CD4-positive, alpha-beta T cell (primary cell): ENCODE measurements around the gene MYO7B. TPM values are rescaled to one million over a fixed set of nuclear protein-coding genes. Genes with fewer than 3 reads are reported as not detected.

Source experiments
- ATAC-seq: fragments of 200-7000 bp; cut with Tn5 transposase; one replicate; pipeline ENCODE4 v1.10.0; 2022; ENCODE audit warnings: mild to moderate bottlenecking; ENCODE audit not compliant: poor library complexity
- CTCF ChIA-PET: fragments of 350-600 bp; sonication (Branson Sonifier 250); formaldehyde crosslinking; loops from one replicate; lab custom pipeline; 2021; ENCODE audit warnings: antibody characterized with exemption, inconsistent platforms; lab: Charles Lee
- POLR2A ChIA-PET: fragments of 350-600 bp; sonication (Branson Sonifier 250); formaldehyde crosslinking; loops from one replicate; lab custom pipeline; 2021; ENCODE audit warnings: antibody characterized with exemption, inconsistent platforms; lab: Charles Lee
- DNase-seq, 14 experiments: peaks; one replicate each; pipeline ENCODE4 v3.0.0-alpha.2; 2013 to 2020; ENCODE audit warnings: mixed read lengths in 2 of 14
- H3K27ac ChIP-seq, 2 donors: one replicate each; pipeline versions ENCODE4 v1.5.1 to v1.7.0; 2013; ENCODE audit warnings: low read length in 2 of 2, low read depth in 1 of 2, mild to moderate bottlenecking in 1 of 2
- H3K27me3 ChIP-seq, 2 experiments: 1 replicate in 1 of 2; 2 replicates in 1 of 2; pipeline versions ENCODE4 v1.6.1 to v1.7.0; 2013; ENCODE audit warnings: low read length in 2 of 2, control low read depth in 1 of 2, mild to moderate bottlenecking in 1 of 2, moderate library complexity in 1 of 2; ENCODE audit not compliant: insufficient read depth in 2 of 2, control insufficient read depth in 1 of 2
- H3K36me3 ChIP-seq: one replicate; pipeline ENCODE4 v1.6.1; 2013; ENCODE audit warnings: low read length, control low read depth; ENCODE audit not compliant: insufficient read depth
- H3K4me1 ChIP-seq: one replicate; pipeline ENCODE4 v1.6.1; 2013; ENCODE audit warnings: low read length, control low read depth; ENCODE audit not compliant: insufficient read depth
- H3K4me3 ChIP-seq: one replicate; pipeline ENCODE4 v1.5.1; 2013; ENCODE audit warnings: mild to moderate bottlenecking, low read length, moderate library complexity
- H3K9me3 ChIP-seq, 2 experiments: 1 replicate in 1 of 2; 2 replicates in 1 of 2; pipeline versions ENCODE4 v1.6.1 to v1.7.0; 2013; ENCODE audit warnings: low read length in 2 of 2, mild to moderate bottlenecking in 2 of 2, control low read depth in 1 of 2, moderate library complexity in 1 of 2; ENCODE audit not compliant: control insufficient read depth in 1 of 2, insufficient read depth in 1 of 2
- H3K27ac Mint-ChIP-seq: one replicate; pipeline ENCODE4 v1.8.0; 2020; ENCODE audit warnings: mixed read lengths
- H3K27me3 Mint-ChIP-seq: one replicate; pipeline ENCODE4 v1.8.0; 2021; ENCODE audit warnings: mixed read lengths
- H3K36me3 Mint-ChIP-seq: one replicate; pipeline ENCODE4 v1.8.0; 2021; ENCODE audit warnings: low read depth, mixed read lengths
- H3K4me1 Mint-ChIP-seq: one replicate; pipeline ENCODE4 v1.8.0; 2021; ENCODE audit warnings: low read depth, mixed read lengths
- H3K4me3 Mint-ChIP-seq: one replicate; pipeline ENCODE4 v1.8.0; 2020; ENCODE audit warnings: mild to moderate bottlenecking, mixed read lengths
- H3K9me3 Mint-ChIP-seq: one replicate; pipeline ENCODE4 v1.8.0; 2020; ENCODE audit warnings: mixed read lengths
- CTCF ChIP-seq: fragments of 200-600 bp; IDR thresholded peaks from one replicate; pipeline ENCODE4 v1.8.0; 2022; ENCODE audit warnings: antibody characterized with exemption, mild to moderate bottlenecking
- intact Hi-C, 2 experiments: fragments of 100-400 bp; cut with DNase I in 1 of 2; cut with micrococcal nuclease in 1 of 2; formaldehyde crosslinking; loops; one replicate each; pipeline versions ENCODE4 v1.15.1 to v1.9.0; 2023 to 2025; cut with DNase I, micrococcal nuclease
- total RNA-seq, 174 experiments: library from RNA in 2 of 174; stranded (reverse) in 2 of 174; gene quantifications; one replicate each; pipeline ENCODE4 v1.2.3 and lab custom pipeline; 2021 to 2026

MYO7B gene
- total RNA-seq, 2 experiments from 2014 or later, result 0.05 to 0.14 TPM

GRCh38 chr2:127614731-127615130, 79.2 kb downstream of the MYO7B start:
- H3K27ac Mint-ChIP-seq, result peak overlapping the region; percentile 77
- peaks cover 0 to 2% of the 10 kb centered on the region in 2 experiments for H3K27me3 ChIP-seq
- DNase-seq (no peak), ATAC-seq (no peak)
- no peak overlapping the region for H3K4me3 ChIP-seq
- peaks cover 3% of the 10 kb centered on the region for H3K4me1 ChIP-seq
- no peak for TF ChIP-seq CTCF
- H3K9me3 Mint-ChIP-seq, result peaks cover 6% of the 10 kb centered on the region
- no peaks in the 10 kb centered on the region for H3K36me3 Mint-ChIP-seq
- CTCF ChIA-PET, result interaction anchor here (1.3 kb wide), 1 partner anchor 35 kb away, joined by 3 read pairs; no protein-coding TSS in a partner anchor
- no peak overlapping the region for H3K27ac ChIP-seq
- H3K9me3 ChIP-seq, result peaks cover 9 to 19% of the 10 kb centered on the region in 2 experiments
- H3K4me1 Mint-ChIP-seq, result peaks cover 32% of the 10 kb centered on the region
- intact Hi-C loops, result no loop called here
- no peaks in the 10 kb centered on the region for H3K36me3 ChIP-seq
- H3K27me3 Mint-ChIP-seq, result no peaks in the 10 kb centered on the region
- peak overlapping the region; percentile 25 for H3K4me3 Mint-ChIP-seq
- POLR2A ChIA-PET, result interaction anchor here (1.0 to 1.6 kb wide), 2 partner anchors 22 to 87 kb away, joined by 3 to 8 read pairs; partner anchors contain the start of gene SFT2D3

GRCh38 chr2:127615511-127616166, 80.2 kb downstream of the MYO7B start:
- Histone ChIP-seq H3K36me3 (no peaks in the 10 kb centered on the region), H3K27ac (no peak overlapping the region), H3K27me3 (peaks cover 0 to 2% of the 10 kb centered on the region in 2 experiments), H3K4me3 (no peak overlapping the region), H3K4me1 (peaks cover 3% of the 10 kb centered on the region), H3K9me3 (peaks cover 9 to 22% of the 10 kb centered on the region in 2 experiments)
- ATAC-seq, result peak; percentile 32
- intact Hi-C loops, result no loop called here
- Mint-ChIP-seq H3K4me3 (peak overlapping the region; percentile 21), H3K27ac (peak overlapping the region; percentile 77), H3K27me3 (no peaks in the 10 kb centered on the region), H3K36me3 (no peaks in the 10 kb centered on the region), H3K9me3 (peaks cover 6% of the 10 kb centered on the region), H3K4me1 (peaks cover 32% of the 10 kb centered on the region)
- peak in 2 of 14 experiments; percentile 32 to 46 for DNase-seq
- POLR2A ChIA-PET, result interaction anchor here (0.9 to 1.2 kb wide), 2 partner anchors 24 to 27 kb away, joined by 3 to 4 read pairs; no protein-coding TSS in a partner anchor
- CTCF ChIA-PET, result interaction anchor here (1.2 kb wide), 1 partner anchor 24 kb away, joined by 4 read pairs; no protein-coding TSS in a partner anchor
- TF ChIP-seq CTCF, result no peak

- no peak for ATAC-seq
- Mint-ChIP-seq H3K27ac (no peak overlapping the region), H3K4me3 (no peak overlapping the region), H3K4me1 (peaks cover 32% of the 10 kb centered on the region), H3K27me3 (no peaks in the 10 kb centered on the region), H3K36me3 (no peaks in the 10 kb centered on the region), H3K9me3 (no peaks in the 10 kb centered on the region)
- Histone ChIP-seq H3K27ac (no peak overlapping the region), H3K4me3 (no peak overlapping the region), H3K4me1 (peaks cover 3% of the 10 kb centered on the region), H3K9me3 (peaks cover 2 to 3% of the 10 kb centered on the region in 2 experiments), H3K27me3 (no peaks in the 10 kb centered on the region), H3K36me3 (no peaks in the 10 kb centered on the region)
- CTCF ChIA-PET, result no interaction called here
- TF ChIP-seq CTCF, result no peak
- POLR2A ChIA-PET, result no interaction called here
- intact Hi-C loops, result no loop called here
- no peak for DNase-seq
Measured at GRCh38 chr2:127618551-127619202, 83.2 kb downstream of the MYO7B start.
